Panc1 (cell line): ENCODE data around the gene PHF14. TPM values are rescaled to one million over a fixed set of nuclear protein-coding genes. Genes with fewer than 3 reads are reported as not detected.

Experiments
- ATAC-seq: fragments of 200-7000 bp; cut with Tn5 transposase; 2 replicates; pipeline ENCODE4 v1.9.1; 2020; ENCODE audit warnings: mild to moderate bottlenecking, moderate library complexity
- BruUV-seq: library from RNA; stranded (reverse); fragments of 400-500 nt; replicated peaks from 2 replicates; lab custom pipeline; 2021; lab: Mats Ljungman, UMichigan
- CTCF ChIA-PET: fragments of 300-600 bp; sonication (Branson Sonifier 250); formaldehyde crosslinking; loops from one replicate; lab custom pipeline; 2022; ENCODE audit warnings: antibody characterized with exemption; lab: Charles Lee
- POLR2A ChIA-PET: fragments of 300-600 bp; sonication (Branson Sonifier 250); formaldehyde crosslinking; loops from one replicate; lab custom pipeline; 2022; ENCODE audit warnings: antibody characterized with exemption; lab: Charles Lee
- DNase-seq: peaks from one replicate; pipeline ENCODE4 v3.0.0-alpha.2; 2010; ENCODE audit warnings: low read depth, low spot score
- H3K27ac ChIP-seq: 2 replicates; pipeline ENCODE4 v1.5.1; 2011; ENCODE audit warnings: mild to moderate bottlenecking, low read length, inconsistent platforms
- H3K27me3 ChIP-seq: fragments of 200-500 bp; sonication (Bioruptor generic); 2 replicates; pipeline ENCODE4 v1.6.0; 2014; ENCODE audit warnings: low read length, inconsistent platforms; ENCODE audit not compliant: control insufficient read depth, insufficient read depth
- H3K36me3 ChIP-seq: fragments of 200-500 bp; sonication (Bioruptor generic); 2 replicates; pipeline ENCODE4 v1.5.1; 2014; ENCODE audit warnings: inconsistent platforms, mild to moderate bottlenecking, low read length, moderate library complexity; ENCODE audit not compliant: control insufficient read depth, insufficient read depth
- H3K4me1 ChIP-seq: 2 replicates; pipeline ENCODE4 v1.5.1; 2011; ENCODE audit warnings: inconsistent platforms, mild to moderate bottlenecking, low read length, moderate library complexity; ENCODE audit not compliant: control insufficient read depth, insufficient read depth
- H3K4me3 ChIP-seq, 2 experiments: 2 replicates each; pipeline ENCODE4 v1.5.1; 2011 to 2012; ENCODE audit warnings: low read depth in 2 of 2, low read length in 2 of 2, mild to moderate bottlenecking in 2 of 2, inconsistent platforms in 1 of 2, moderate library complexity in 1 of 2
- H3K9me3 ChIP-seq: fragments of 200-500 bp; sonication (Bioruptor generic); 2 replicates; pipeline ENCODE4 v1.5.1; 2014; ENCODE audit warnings: low read depth, mild to moderate bottlenecking, inconsistent platforms, low read length, moderate library complexity; ENCODE audit not compliant: control insufficient read depth, insufficient read depth
- POLR2AphosphoS5 ChIP-seq: IDR thresholded peaks from 2 replicates; pipeline ENCODE4 v1.6.1; 2012; ENCODE audit warnings: mild to moderate bottlenecking, low read depth, low read length, moderate library complexity
- SIN3A ChIP-seq: IDR thresholded peaks from 2 replicates; pipeline ENCODE4 v1.6.1; 2012; ENCODE audit warnings: low read depth, mild to moderate bottlenecking, low read length, moderate library complexity, borderline replicate concordance; ENCODE audit not compliant: insufficient read depth
- TCF7L2 ChIP-seq: IDR thresholded peaks from 2 replicates; pipeline ENCODE4 v1.6.1; 2011; ENCODE audit warnings: mild to moderate bottlenecking, low read depth, low read length, inconsistent platforms
- in situ Hi-C: cut with HindIII; loops from 2 replicates; pipeline ENCODE4 v1.10.0; 2016; ENCODE audit warnings: low sequenced_read_pairs, low pct_unique_long_range_greater_than_20kb
- intact Hi-C: fragments of 100-400 bp; cut with micrococcal nuclease; formaldehyde crosslinking; loops from one replicate; pipeline ENCODE4 v1.10.0; 2022; ENCODE audit not compliant: unreplicated experiment
- total RNA-seq: library from RNA; stranded (reverse); gene quantifications from one replicate; pipeline ENCODE4 v1.2.1, GENCODE V29; 2021; ENCODE audit not compliant: unreplicated experiment
- TF ChIP-seq, protein P1 (sequence below): fragments of 450-650 bp; IDR thresholded peaks from 2 replicates; pipeline ENCODE4 v1.5.1; 2017; ENCODE audit warnings: mild to moderate bottlenecking
- TF ChIP-seq, protein P2 (sequence below), 2 experiments: IDR thresholded peaks; 2 replicates each; pipeline ENCODE4 v1.6.1; 2011 to 2012; ENCODE audit warnings: low read depth in 2 of 2, control low read depth in 1 of 2, low read length in 1 of 2, mild to moderate bottlenecking in 1 of 2, moderate library complexity in 1 of 2; ENCODE audit not compliant: insufficient read depth in 1 of 2

The PHF14 gene
- total RNA-seq, 1 experiment from 2014 or later = 85.6 TPM

DNA sequence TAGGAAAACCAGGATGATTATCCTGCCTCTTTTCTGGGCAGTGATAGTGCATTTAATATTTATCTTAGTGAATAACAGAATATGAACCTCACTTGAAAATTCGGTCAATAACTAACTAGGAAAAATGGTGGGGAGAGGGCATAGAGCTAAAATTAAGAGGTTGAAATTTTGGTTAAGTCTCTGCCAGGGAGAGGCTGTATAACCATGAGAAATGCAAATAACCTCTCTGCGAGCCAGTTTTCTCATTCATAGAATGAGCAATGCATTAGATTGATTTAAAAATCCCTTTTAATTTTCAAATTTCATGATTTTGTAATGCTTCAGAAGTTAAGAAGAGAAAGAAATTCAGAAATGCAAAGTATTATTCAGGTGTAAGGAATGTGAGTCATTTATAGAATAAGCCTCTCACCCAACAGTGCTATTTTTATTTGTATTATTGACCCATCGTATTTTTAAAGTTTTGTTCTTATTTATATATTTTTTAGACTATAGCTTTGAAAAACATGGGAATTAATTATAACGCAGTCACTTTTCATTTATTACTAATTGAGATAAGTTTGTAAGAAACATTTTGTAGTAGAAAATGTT lies 104.7 kb downstream of the PHF14 start:
- TSS peak; percentile 8 for BruUV-seq
- Histone ChIP-seq H3K27ac (no peak overlapping the region), H3K4me1 (no peaks in the 10 kb centered on the region), H3K9me3 (no peaks in the 10 kb centered on the region), H3K36me3 (no peaks in the 10 kb centered on the region; the same call in 1 of the 2 replicates), H3K4me3 (no peak overlapping the region), H3K27me3 (no peaks in the 10 kb centered on the region)
- CTCF ChIA-PET = no interaction called here
- ATAC-seq = no peak
- no peak for DNase-seq
- no peak for TF ChIP-seq TCF7L2
- TF ChIP-seq SIN3A = no peak
- no peak for TF ChIP-seq POLR2AphosphoS5
- TF ChIP-seq, protein P1, sequence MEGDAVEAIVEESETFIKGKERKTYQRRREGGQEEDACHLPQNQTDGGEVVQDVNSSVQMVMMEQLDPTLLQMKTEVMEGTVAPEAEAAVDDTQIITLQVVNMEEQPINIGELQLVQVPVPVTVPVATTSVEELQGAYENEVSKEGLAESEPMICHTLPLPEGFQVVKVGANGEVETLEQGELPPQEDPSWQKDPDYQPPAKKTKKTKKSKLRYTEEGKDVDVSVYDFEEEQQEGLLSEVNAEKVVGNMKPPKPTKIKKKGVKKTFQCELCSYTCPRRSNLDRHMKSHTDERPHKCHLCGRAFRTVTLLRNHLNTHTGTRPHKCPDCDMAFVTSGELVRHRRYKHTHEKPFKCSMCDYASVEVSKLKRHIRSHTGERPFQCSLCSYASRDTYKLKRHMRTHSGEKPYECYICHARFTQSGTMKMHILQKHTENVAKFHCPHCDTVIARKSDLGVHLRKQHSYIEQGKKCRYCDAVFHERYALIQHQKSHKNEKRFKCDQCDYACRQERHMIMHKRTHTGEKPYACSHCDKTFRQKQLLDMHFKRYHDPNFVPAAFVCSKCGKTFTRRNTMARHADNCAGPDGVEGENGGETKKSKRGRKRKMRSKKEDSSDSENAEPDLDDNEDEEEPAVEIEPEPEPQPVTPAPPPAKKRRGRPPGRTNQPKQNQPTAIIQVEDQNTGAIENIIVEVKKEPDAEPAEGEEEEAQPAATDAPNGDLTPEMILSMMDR = no peak
- TF ChIP-seq, protein P2, sequence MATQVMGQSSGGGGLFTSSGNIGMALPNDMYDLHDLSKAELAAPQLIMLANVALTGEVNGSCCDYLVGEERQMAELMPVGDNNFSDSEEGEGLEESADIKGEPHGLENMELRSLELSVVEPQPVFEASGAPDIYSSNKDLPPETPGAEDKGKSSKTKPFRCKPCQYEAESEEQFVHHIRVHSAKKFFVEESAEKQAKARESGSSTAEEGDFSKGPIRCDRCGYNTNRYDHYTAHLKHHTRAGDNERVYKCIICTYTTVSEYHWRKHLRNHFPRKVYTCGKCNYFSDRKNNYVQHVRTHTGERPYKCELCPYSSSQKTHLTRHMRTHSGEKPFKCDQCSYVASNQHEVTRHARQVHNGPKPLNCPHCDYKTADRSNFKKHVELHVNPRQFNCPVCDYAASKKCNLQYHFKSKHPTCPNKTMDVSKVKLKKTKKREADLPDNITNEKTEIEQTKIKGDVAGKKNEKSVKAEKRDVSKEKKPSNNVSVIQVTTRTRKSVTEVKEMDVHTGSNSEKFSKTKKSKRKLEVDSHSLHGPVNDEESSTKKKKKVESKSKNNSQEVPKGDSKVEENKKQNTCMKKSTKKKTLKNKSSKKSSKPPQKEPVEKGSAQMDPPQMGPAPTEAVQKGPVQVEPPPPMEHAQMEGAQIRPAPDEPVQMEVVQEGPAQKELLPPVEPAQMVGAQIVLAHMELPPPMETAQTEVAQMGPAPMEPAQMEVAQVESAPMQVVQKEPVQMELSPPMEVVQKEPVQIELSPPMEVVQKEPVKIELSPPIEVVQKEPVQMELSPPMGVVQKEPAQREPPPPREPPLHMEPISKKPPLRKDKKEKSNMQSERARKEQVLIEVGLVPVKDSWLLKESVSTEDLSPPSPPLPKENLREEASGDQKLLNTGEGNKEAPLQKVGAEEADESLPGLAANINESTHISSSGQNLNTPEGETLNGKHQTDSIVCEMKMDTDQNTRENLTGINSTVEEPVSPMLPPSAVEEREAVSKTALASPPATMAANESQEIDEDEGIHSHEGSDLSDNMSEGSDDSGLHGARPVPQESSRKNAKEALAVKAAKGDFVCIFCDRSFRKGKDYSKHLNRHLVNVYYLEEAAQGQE (IDR thresholded peaks at IDR 0.05; ENCODE audit: insufficient read depth in 1 of 2, low read depth in 2 of 2, low read length in 1 of 2) = no peak
- in situ Hi-C loops = no loop called here
- intact Hi-C loops = loop anchor here (10.0 kb wide), 1 partner anchor 266 kb away; no protein-coding TSS in a partner anchor
- POLR2A ChIA-PET = no interaction called here

DNA sequence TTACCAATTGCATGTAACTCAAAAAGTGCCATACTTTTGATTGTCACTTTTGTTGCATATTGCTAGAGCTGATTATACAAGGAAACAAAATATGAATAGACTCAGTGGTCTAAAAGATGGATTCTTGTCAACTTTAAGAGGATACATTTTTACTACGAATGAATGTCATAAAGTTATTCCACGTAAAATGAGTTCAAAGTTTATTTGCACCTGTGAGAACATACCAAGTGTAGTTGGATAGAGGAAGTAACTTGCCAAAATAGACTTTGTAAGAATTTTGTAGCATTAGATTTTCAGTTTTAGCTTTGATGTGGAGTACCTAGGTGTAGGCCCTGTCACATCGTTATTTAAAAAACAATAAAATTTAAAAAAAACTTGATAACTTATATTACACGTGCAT lies 106.2 kb downstream of the PHF14 start:
- no peak for ATAC-seq
- ChIA-PET CTCF (no interaction called here), POLR2A (no interaction called here)
- no peaks in the 10 kb centered on the region for H3K4me1 ChIP-seq
- TF ChIP-seq POLR2AphosphoS5 (no peak), SIN3A (no peak), TCF7L2 (no peak)
- TF ChIP-seq, protein P2 (IDR thresholded peaks at IDR 0.05; ENCODE audit: insufficient read depth in 1 of 2, low read depth in 2 of 2, low read length in 1 of 2) = no peak
- TF ChIP-seq, protein P1 = no peak
- no peak for DNase-seq
- no peaks in the 10 kb centered on the region for H3K9me3 ChIP-seq
- no TSS peak for BruUV-seq
- no peaks in the 10 kb centered on the region for H3K27me3 ChIP-seq
- in situ Hi-C loops = no loop called here
- intact Hi-C loops = loop anchor here (10.0 kb wide), 1 partner anchor 265 kb away; no protein-coding TSS in a partner anchor
- no peaks in the 10 kb centered on the region; the same call in 1 of the 2 replicates for H3K36me3 ChIP-seq
- no peak overlapping the region for H3K27ac ChIP-seq
- H3K4me3 ChIP-seq = no peak overlapping the region
